Activated CD4-positive, alpha-beta T cell treated with anti-CD3 and anti-CD28 coated beads, Interleukin-2, amount 50 U/mL, for 48 hours (primary cell): ENCODE results near the gene GPR158.

Experiments used
- DNase-seq, 2 experiments: peaks; one replicate each; pipeline ENCODE4 v3.0.0-alpha.2; 2020

GPR158 gene

DNA sequence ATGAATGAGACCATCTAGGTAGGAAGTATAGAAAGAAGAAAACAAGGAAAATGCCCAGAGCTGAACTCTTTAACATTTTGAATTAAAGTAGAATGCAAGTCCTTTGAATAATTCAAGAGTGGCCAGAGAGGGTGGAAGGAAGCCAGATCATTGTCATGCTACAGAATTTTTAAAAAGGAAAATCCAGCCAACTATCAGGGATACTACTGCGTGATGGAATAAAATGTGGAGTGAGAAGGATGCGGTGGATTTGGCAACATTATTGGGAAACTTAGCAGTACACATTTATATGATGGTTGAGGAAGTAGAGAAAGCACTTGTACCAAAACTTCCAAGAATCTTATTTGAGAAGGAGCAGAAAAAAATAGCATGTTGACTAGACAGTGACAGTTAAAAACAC lies 261.6 kb downstream of the GPR158 start:
- no peak for DNase-seq

DNA sequence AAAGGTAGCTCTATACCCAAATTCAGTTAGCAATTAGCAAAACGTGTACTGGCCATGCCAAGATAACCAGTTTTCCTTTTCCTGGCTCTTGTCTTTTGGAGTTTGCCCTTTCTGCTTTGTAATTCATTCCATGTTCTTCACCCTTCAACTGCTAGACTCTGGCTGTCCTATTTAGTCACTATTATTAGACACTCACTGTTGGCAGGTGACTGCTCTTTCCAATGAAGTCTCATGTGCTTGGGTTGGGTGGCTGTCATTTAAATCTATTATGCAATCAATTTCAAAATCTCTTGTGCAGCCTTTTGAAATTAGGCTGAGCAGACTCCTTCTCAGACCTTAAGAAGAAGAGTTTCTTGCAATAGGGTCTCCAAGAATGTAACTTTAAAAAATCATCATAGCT lies 266.5 kb downstream of the GPR158 start:
- no peak for DNase-seq

DNA sequence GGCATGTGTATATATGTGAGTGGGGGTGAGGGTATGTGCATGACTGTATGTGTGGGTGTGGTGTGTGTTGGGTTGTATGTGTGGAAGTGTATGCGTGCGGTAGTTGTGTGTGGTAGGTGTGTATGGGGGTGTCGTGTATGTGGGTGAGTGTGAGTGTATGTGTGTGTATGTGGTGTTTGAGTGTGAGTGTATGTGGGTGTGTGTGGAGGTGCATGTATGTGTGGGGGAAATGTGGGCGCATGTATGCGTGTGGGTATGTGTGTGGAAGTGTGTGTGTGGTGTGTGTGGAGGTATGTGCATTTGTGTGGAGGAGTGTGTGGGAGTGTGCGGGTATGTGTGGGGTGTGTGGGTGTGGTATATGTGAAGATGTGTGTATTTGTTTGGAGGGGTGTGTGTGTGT lies 269.5 kb downstream of the GPR158 start:
- DNase-seq, result no peak

DNA sequence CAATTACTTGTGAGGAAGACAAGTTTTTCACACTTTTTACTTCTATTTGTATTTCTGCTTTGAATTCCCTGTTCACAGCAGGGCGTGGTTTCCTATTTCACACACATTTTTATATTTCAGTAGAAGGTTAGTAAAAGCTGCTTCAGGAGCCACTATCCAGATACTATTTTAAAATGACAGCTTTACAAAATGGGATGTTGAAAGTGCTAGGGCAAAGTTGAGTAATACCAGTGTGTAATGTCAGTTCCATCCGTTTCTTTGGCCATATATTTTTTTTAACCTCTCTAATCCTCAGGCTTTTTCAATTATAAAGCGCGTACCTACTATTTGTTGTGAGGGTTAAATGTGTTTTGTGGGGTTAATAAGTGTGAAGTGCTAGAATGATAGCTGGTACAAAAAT lies 276.6 kb downstream of the GPR158 start:
- no peak for DNase-seq

DNA sequence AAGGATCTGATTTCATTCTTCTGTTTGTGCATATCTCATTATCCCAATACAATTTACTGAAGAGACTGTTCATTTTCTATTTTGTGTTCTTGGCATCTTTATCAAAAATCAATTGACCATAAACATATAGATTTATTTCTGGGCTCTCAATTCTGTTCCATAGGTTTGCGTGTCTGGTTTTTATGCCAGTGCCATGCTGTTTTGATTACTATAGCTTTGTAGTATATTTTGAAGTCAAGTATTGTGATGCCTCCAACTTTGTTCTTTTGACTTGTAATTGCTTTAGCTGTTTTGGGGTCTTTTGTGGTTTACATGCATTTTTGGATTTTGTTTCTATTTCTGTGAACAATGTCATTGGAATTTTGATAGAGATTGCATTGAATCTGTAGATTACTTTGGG lies 278.8 kb downstream of the GPR158 start:
- DNase-seq, result no peak

DNA sequence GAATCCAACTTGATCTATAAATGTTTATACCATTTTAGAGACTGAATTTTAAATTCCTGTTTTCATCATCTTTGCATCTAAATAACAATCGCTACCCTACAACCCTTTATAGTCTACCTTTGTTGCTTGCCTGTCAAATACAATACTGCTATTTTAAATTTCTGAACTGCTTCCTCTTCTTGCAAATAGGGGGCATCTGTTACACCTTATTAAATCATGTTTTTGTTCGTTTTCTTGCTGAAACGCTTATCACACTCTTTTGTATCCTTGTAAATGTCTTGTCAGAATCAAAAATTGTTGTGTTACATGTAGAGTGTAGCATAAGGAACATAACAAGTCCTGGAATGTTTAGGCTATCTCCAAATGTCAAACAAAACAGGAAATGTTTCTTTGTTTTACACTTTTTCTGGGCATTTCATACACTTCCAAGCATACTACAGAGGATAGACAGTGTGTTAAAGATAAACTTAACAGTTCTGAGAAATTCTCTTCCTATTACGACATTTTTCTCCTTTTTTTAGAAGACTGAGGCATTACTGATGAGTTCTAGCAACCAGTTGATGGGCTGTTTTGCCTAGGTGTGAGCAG lies 281.3 kb downstream of the GPR158 start:
- no peak for DNase-seq

DNA sequence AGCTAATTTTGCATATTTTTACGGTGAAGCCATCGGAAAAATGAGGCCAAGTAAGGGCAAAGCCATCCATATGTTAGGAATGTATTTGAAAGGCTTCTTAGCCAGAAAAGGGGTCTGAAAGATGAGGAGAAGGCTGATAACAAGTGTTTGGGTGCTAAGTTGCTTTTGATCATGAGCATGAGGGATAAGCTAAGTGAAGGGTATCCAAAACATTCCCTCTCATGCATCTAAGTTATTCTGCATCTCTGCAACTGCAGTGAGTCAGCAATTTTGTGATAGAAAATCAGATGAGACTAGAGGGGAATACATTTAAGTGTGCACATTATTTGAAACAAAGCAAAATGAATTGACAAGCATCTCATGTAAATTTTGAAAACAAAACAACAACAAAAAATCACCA lies 282.8 kb downstream of the GPR158 start:
- no peak for DNase-seq

DNA sequence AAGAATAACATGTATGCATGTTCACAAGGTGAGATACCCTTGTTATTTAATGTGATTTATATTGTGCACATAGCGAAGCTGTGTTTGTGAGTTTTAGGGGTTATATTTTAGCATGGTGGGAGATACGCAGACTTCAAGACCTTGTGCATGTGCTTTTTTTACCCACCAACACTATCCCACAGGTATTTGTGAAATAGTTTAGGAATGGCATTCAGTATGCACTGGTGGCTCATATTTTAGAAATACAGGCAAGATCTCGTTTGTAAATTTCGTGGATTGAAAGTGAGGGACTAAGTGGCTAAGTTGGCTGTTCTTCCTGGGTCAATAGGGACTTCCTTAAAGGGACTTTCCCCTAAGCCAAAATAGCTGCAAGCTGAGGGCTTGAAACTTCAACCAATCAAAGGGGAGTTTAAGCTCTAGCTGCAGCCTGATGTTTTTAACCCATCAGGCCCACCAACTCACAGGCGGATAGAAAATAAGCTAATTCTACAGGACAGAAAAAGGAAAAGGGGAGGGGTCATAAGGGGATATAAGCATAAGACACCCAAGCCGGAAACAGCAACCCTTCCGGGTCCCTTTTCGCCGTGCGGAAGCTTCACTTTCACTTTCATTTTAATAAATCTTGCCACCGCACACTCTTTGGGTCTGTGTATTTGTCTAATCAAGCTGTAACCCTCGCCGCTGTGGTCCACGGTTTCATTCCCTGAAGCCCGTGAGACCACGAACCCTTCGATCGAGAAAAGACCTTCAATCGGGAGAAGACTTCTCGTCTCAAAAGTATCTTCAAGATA lies 291.0 kb downstream of the GPR158 start:
- DNase-seq, result no peak

DNA sequence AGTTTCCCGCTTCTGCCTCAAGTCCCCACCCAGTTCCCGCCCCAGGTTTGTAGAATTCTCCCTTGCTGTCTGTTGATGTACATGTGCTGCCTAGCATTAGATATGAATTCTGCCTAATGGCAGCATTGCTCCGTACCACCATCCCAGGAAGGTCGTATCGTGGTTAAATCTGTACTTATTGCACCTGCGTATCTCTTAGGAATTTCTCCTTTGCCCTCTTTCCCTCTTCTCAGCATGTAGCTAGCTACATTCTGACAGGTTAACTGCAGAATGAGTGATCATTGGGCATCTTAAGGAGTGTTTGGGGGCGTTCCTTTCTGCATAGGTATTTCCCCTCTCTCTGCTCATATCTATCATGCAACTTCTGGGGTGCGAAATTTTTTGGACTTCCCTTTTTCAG lies 293.1 kb downstream of the GPR158 start:
- DNase-seq, result no peak

DNA sequence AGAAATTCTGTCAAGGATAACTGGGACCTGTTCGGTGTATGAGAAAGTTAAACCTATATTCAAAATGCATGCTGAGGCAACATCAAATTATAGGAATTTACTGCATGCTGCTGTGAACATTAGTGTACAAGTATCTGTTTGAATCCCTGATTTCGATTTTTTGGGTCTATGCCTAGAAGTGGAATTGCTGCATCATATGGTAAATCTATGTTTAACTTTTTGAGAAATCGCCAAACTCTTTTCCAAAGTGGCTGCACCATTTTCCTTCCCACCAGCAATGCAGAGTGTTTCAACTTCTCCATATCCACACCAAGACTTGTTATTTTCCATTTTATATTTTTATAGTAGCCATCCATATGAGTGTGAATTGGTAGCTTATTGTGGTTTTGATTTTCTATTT lies 306.7 kb downstream of the GPR158 start:
- no peak for DNase-seq

DNA sequence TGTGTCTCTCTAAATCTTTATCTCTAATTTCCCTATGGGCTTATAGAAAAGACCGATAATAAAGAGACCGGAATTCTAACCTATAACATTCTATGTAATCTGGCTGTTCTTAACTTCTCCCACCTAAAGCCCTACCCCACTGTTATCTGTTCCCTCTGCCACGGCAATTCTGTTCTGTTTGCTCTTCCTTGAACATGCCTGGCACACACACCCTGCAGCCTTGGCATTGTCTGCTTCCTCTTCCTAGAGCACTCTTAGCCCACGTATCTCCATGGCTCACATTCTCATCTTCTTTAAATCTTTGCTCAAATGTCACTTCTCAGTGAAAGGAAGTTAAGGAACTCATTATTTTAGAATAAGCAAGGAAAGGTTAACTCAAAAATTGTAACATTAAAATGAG lies 309.2 kb downstream of the GPR158 start:
- DNase-seq, result no peak

DNA sequence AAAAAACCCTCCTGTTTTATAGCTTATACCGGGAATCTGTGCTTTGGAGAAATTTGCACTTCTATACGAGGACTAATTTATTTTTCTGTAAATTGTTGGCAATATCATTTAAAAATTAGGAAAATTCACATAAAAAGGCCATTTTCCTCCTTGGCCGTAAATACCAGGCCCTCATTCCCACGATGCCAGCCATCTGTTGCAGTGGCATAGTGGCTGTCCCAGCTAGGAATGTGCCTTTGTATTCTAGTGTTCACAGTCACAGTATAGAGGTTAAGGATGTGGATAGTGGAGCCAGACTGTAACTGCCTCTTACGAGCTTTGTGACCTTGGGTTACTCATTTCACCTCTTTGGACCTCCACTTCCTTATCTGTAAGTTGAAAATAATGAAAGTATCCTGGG lies 312.5 kb downstream of the GPR158 start:
- no peak for DNase-seq

DNA sequence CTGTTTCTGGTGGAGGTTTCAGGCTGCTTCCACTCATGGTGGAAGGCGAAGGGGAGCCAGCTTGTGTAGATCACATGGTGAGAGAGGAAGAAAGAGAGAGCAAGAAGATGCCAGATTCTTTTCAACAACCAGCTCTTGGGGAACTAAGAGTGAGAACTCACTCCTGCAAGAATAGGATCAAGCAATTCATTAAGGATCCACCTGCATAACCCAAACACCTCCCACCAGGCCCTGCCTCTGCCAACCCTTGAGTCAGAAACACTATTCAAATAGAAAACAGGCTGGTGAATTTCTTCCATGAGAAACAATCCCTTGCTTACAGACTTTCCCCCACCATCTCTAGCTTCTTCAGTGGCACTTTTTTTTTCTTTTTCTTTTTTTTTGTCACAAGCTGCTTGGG lies 317.2 kb downstream of the GPR158 start:
- DNase-seq, result no peak

DNA sequence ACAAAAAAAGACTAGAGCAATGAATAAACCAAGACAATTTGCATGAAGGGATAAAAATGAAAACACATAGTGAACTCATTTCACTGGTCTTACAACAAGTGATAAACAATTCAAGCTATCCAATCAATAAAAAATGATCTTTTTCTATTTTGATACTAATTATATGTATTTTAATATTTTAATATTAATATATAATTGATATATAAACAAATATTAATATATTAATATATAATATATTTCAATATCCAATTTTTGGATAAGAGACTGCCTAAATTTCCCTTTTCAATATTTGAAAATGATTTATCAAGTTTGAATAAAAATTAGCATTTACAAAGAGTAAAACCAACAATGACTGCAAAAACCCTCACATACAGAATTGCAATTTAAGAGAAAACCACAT lies 317.9 kb downstream of the GPR158 start:
- DNase-seq, result no peak

DNA sequence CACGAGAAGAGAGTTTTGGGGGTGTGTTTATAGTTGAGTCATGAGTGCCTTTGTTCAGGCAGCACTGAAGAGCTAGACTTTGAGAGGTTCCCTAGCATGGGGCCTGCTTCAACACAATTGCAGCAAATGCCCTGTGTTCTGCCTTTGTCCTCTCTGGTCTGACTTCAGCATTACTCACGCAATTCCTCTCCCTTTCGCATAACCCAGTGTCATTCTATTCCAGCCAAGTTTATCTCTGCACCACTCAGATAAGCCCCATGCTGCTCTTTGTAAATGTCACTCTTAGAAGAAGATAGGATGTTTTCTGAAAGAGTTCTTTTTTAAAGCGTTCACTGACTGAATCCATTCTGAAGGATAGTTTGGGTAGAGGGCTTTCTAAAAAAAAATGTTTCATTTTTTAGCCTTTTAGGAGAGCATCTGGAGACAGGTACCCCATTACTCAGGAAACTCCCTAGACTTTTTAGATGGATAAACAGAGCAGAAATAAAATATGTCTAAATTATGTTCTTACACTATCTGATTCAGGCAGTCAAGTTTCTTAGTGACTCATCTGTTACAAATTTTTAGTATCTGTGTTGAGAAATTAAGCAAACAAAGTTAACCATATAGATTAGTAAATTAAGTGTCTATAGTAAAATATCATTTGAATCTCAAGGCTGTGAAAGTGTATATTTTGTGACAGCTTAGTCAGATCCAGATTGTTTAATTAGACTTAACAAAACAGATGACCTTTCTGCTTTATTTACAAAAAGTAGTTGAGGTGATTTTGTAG lies 318.5 kb downstream of the GPR158 start:
- no peak for DNase-seq

DNA sequence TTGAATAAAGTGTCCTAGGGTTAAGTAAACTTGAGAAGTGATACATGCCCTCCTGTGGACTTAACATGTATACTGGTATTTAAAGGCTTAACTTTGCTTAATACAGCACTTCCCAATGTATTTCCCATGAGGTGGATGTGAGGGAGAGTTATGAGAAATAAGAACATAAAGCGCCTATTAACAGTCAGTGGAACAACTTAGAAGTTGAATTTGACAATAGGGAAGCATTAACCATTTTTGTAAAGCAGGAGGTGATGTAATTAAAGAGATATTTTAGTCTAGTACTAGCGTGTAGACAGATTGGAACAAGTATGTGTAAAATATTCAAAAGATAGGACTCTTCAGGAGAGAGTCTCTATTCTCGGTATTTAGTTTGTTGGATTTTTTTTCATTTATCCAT lies 322.4 kb downstream of the GPR158 start:
- no peak for DNase-seq

DNA sequence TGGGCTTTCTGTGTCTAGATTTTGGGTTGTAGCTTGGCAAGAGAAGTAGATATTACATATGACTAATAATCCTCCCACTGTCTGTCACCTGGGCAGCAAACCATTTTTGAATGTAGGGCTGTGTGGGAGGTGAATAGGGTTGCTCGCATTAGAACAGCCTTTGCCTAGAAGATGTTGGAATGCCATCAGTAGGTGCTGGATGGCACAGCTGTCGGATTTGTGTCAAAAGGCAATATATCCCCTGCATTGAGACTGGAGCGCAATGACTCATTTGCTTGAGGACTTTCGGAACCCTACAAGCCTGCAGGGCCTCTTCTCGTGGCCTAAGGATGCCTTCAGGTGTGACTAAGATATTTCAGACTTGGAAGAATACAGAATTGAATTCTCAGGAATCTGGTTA lies 323.8 kb downstream of the GPR158 start:
- DNase-seq, result no peak

DNA sequence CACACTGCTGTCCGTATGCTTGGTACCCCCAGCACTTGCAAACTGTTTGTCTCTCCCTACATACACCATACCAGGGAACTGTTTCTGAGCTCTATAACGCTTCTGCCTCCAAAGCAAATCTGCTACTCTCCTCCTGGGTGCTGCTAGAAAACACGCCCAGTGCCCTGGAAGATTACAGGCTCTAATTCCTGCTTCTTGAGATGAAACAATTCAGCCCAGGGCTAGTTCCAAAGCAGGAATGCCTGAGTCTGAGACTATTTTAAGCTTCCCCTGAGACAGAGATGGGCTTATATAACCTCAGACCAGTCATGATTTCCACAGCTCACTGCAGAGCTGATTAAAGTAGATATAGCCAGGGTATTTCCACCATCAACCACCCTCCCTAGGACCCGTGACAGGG lies 327.1 kb downstream of the GPR158 start:
- no peak for DNase-seq

DNA sequence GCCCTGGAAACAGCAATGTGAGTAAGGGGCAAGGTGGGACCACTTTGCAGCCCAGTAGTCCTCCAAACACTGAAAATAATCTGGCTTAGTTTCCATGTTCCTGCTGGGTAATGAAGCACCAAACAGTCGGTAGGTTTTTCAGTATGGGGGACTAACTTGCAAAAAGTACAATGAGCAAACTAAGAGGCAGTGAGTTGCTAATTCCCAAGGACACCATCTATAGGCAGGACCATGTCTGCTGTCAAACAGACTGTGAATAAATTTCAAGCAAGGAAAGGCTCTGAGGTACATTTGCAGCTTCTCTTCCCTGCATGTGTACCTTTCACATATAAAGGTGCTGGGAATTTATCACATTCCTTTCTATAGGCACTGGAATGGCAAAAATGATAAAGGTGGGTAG lies 327.7 kb downstream of the GPR158 start:
- no peak for DNase-seq

DNA sequence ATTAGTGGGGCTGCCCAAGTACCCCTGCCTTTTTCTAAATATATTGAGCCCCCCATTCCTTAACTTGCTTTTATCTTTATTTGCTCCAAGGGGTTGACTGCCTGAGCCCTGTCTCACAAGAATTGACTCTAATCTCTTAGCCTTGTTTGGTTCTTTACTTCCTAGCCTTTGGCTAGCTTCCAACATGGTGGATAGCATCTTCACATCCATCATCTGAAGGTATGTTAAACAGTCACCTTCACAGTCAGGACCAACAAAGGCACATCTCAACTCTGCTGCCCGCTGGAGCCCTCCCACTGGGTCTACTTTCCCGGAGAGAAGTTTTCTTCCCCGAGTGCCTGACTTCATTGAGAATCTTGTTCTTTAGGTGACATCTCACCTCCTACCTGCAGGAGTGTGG lies 329.5 kb downstream of the GPR158 start:
- DNase-seq, result no peak

DNA sequence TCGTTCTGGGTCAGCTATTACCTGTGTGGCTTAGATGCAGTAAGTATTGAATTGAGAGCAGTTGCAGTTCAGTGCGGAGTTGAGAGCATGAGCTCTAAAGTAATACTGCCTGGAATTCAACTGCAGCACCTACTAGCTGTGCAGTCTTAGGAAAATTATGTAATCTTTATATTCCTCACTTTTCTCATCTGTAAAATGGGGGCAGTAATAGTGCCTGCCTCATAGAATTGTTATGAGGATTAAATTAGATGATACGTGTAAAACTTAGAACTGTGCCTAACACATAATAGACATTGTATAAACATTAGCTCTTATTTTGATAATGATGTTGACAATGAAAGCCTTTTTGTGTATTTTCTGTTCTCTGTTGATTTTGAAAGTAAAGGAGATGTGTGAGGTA lies 330.0 kb downstream of the GPR158 start:
- DNase-seq, result no peak

DNA sequence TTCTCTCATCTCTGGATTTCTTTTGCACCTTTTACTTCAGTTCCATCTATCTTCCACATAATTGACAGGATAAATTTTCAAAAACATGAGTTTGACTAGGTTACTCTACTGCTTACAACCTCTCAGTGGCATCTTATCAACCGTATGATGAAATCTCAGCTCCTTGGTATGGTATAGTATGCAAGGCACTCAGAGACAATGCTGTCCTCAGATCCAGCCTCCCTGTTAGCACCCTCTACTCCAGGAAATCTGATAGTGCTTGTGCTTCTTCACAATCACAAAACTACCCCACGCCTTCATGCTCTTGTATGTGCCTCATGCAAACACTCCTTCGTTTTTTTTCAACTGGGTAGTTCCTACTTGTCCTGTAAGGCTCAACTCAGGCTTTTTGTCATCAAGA lies 330.7 kb downstream of the GPR158 start:
- DNase-seq, result no peak

DNA sequence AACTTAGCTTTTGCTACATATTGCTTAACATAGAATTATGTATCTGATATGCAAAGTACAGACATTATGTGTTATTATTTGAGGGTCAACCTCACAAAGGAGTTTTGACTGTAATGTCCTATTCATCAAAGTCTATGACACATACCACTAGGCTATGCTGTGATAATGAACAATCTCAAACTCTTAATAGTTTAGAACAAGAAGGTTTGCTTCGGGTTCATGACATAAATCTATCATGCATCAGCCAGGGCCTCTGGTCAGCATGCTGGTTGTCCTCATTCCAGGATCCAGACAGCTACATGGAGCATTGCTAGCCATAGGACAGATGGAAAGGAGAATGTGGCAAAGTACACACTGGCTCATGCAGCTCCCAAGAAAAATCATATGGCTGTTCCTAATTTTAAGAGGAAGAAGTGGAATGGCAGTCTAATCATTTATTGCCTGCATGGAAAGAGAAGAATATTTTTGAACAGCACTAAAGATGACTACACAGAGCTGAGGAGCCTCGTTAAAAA lies 332.1 kb downstream of the GPR158 start:
- DNase-seq, result no peak
